OCI-LY1 (cell line): Measurements from ENCODE around the gene CLEC1B.

Experiments used
- EZH2 ChIP-seq: fragments of 200-600 bp; sonication (generic), shearing (Covaris generic); IDR thresholded peaks from 2 replicates; pipeline ENCODE4 v1.8.0; 2017; ENCODE audit warnings: borderline replicate concordance, mixed run types, mild to moderate bottlenecking, antibody characterized with exemption, low read length, moderate library complexity, mixed read lengths
- TF ChIP-seq, protein P1 (sequence below): fragments of 200-600 bp; sonication (generic), shearing (Covaris generic); IDR thresholded peaks from 2 replicates; pipeline ENCODE4 v1.5.1; 2017; ENCODE audit warnings: mild to moderate bottlenecking, antibody characterized with exemption, low read length, moderate library complexity, mixed read lengths

DNA sequence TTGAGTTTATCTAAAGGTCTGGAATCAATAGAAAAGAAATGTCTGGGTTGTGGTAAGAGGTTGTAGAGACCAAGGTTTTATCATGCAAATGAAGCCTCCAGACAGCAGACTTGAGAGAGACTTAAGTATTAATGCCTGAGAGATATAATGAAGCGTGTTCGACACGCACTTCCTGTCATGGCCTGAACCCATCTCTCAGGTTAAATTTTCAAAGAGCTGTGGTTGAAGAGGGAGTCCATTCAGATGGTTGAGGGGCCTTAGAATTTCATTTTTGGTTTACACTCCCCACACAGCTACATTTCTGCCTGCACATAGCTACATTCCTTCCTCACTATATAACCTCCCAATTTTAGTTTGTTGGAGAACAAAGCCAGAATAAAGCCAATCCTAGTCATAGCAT, 37.8 kb downstream of the CLEC1B start:
- TF ChIP-seq, protein P1, sequence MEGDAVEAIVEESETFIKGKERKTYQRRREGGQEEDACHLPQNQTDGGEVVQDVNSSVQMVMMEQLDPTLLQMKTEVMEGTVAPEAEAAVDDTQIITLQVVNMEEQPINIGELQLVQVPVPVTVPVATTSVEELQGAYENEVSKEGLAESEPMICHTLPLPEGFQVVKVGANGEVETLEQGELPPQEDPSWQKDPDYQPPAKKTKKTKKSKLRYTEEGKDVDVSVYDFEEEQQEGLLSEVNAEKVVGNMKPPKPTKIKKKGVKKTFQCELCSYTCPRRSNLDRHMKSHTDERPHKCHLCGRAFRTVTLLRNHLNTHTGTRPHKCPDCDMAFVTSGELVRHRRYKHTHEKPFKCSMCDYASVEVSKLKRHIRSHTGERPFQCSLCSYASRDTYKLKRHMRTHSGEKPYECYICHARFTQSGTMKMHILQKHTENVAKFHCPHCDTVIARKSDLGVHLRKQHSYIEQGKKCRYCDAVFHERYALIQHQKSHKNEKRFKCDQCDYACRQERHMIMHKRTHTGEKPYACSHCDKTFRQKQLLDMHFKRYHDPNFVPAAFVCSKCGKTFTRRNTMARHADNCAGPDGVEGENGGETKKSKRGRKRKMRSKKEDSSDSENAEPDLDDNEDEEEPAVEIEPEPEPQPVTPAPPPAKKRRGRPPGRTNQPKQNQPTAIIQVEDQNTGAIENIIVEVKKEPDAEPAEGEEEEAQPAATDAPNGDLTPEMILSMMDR, result no peak
- TF ChIP-seq EZH2, result no peak
